MCF 10A (cell line): Measurements from ENCODE around the gene TNFSF15. TPM values are rescaled to one million over a fixed set of nuclear protein-coding genes. Genes with fewer than 3 reads are reported as not detected.
A peak's percentile ranks its signal among the peaks of the same experiment; 100 is the strongest.

Experiments
- BruUV-seq: library from RNA; stranded (reverse); fragments of 400-500 nt; replicated peaks from 2 replicates; lab custom pipeline; 2021; lab: Mats Ljungman, UMichigan
- CTCF ChIA-PET: fragments of 300-600 bp; sonication (Branson Sonifier 250); formaldehyde crosslinking; extraction: SDS; loops from one replicate; lab custom pipeline; 2021; ENCODE audit warnings: antibody characterized with exemption, inconsistent platforms; lab: Yijun Ruan, JAX
- POLR2A ChIA-PET: fragments of 300-600, 350-650 bp; sonication (Branson Sonifier 250); formaldehyde crosslinking; extraction: SDS; loops from one replicate; lab custom pipeline; 2020; ENCODE audit warnings: antibody characterized with exemption, inconsistent platforms; lab: Yijun Ruan, JAX
- DNase-seq: peaks from one replicate; pipeline ENCODE4 v3.0.0-alpha.2; 2018; ENCODE audit not compliant: unreplicated experiment
- H3K27ac Mint-ChIP-seq: one replicate; pipeline ENCODE4 v1.8.0; 2022; ENCODE audit warnings: mild to moderate bottlenecking, low read depth, mixed read lengths; ENCODE audit not compliant: unreplicated experiment
- H3K27me3 Mint-ChIP-seq: one replicate; pipeline ENCODE4 v1.8.0; 2022; ENCODE audit warnings: mixed read lengths; ENCODE audit not compliant: insufficient read depth, unreplicated experiment
- H3K36me3 Mint-ChIP-seq: one replicate; pipeline ENCODE4 v1.8.0; 2022; ENCODE audit warnings: mild to moderate bottlenecking, moderate library complexity, mixed read lengths; ENCODE audit not compliant: insufficient read depth, unreplicated experiment
- H3K4me1 Mint-ChIP-seq: one replicate; pipeline ENCODE4 v1.8.0; 2022; ENCODE audit warnings: mixed read lengths; ENCODE audit not compliant: insufficient read depth, unreplicated experiment
- H3K4me3 Mint-ChIP-seq: one replicate; pipeline ENCODE4 v1.8.0; 2022; ENCODE audit warnings: mild to moderate bottlenecking, moderate library complexity, mixed read lengths; ENCODE audit not compliant: unreplicated experiment
- H3K9me3 Mint-ChIP-seq: one replicate; pipeline ENCODE4 v1.8.0; 2022; ENCODE audit warnings: mixed read lengths; ENCODE audit not compliant: unreplicated experiment
- CTCF ChIP-seq: fragments of 200-600 bp; IDR thresholded peaks from one replicate; pipeline ENCODE4 v1.8.0; 2022; ENCODE audit warnings: antibody characterized with exemption, mild to moderate bottlenecking; ENCODE audit not compliant: unreplicated experiment
- intact Hi-C: fragments of 100-400 bp; cut with micrococcal nuclease; formaldehyde crosslinking; loops from 2 replicates; pipeline ENCODE4 v1.14.1; 2022
- total RNA-seq: library from RNA; stranded (reverse); gene quantifications from 2 replicates; pipeline ENCODE4 v1.2.3, GENCODE V29; 2022

The TNFSF15 gene
- total RNA-seq, 1 experiment from 2014 or later: 1.9 TPM

DNA sequence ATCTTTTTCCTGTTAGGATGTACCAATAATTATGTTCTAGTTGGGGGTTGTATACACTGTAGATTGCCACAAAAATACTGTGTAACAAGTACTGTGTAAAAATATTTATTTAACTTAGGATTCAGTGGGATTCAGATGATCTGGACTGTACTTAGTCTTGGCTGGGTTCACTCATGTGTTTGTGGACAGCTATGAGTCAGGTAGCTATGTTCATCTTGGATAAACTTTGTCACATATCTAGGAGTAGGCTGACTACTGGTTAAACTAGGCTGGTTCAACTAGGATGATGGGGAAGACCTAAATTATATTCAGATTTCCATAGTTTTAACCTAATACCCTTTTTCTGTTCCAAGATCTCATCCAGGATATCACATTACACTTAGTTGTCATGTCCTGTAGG lies 32.1 kb upstream of the TNFSF15 start:
- no peaks in the 10 kb centered on the region for H3K27me3 Mint-ChIP-seq
- no peak for TF ChIP-seq CTCF
- POLR2A ChIA-PET: no interaction called here
- no peak for DNase-seq
- no TSS peak for BruUV-seq
- H3K9me3 Mint-ChIP-seq: peaks cover under 1% of the 10 kb centered on the region
- H3K4me1 Mint-ChIP-seq: no peaks in the 10 kb centered on the region
- intact Hi-C loops: no loop called here
- no peak overlapping the region for H3K4me3 Mint-ChIP-seq
- no peaks in the 10 kb centered on the region for H3K36me3 Mint-ChIP-seq
- H3K27ac Mint-ChIP-seq: no peak overlapping the region
- CTCF ChIA-PET: no interaction called here

DNA sequence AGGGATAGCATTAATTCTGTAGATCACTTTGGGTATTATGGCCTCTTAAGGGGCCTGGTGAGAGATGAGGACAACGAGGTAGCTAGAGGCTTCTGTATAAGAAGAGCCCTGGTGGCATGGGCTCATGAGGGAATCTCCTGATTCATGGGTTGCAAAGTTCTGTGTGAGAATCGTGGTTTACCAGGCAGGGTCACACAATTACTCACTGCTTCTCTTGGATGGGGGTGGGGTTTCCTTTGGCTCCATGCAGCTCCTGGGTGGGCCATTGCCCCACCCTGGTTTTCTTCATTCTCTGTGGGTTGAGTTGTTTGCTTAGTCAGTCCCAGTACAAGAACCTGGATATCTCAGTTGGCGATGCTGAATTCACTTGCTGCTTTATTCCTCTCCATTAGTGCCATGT lies 30.9 kb upstream of the TNFSF15 start:
- H3K4me1 Mint-ChIP-seq: no peaks in the 10 kb centered on the region
- POLR2A ChIA-PET: interaction anchor here (0.6 kb wide), 1 partner anchor 73 kb away, joined by 3 read pairs; no protein-coding TSS in a partner anchor
- CTCF ChIA-PET: no interaction called here
- H3K36me3 Mint-ChIP-seq: no peaks in the 10 kb centered on the region
- intact Hi-C loops: no loop called here
- H3K9me3 Mint-ChIP-seq: peaks cover 5% of the 10 kb centered on the region
- no peak overlapping the region for H3K4me3 Mint-ChIP-seq
- no peaks in the 10 kb centered on the region for H3K27me3 Mint-ChIP-seq
- no peak for TF ChIP-seq CTCF
- no peak for DNase-seq
- BruUV-seq: no TSS peak
- H3K27ac Mint-ChIP-seq: no peak overlapping the region

DNA sequence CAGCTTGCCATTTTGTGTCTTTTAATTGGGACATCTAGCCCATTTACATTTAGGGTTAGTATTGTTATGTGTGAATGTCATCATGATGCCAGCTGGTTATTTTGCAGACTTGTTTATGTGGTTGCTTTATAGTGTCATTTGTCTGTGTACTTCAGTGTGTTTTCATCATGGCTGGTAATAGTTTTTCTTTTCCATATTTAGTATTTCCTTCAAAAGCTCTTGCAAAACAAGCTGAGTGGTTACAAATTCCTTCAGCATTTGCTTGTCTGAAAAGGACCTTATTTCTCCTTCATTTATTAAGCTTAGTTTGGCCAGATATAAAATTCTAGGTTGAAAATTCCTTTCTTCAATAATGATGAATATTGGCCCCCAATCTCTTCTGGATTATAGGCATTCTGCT lies 28.5 kb upstream of the TNFSF15 start:
- no peak overlapping the region for H3K27ac Mint-ChIP-seq
- H3K4me1 Mint-ChIP-seq: no peaks in the 10 kb centered on the region
- no TSS peak for BruUV-seq
- H3K9me3 Mint-ChIP-seq: peaks cover 5% of the 10 kb centered on the region
- DNase-seq: no peak
- POLR2A ChIA-PET: interaction anchor here (0.6 kb wide), 1 partner anchor 28 kb away, joined by 3 read pairs; no protein-coding TSS in a partner anchor
- no peak overlapping the region for H3K4me3 Mint-ChIP-seq
- no peaks in the 10 kb centered on the region for H3K27me3 Mint-ChIP-seq
- CTCF ChIA-PET: interaction anchor here (0.6 to 1.1 kb wide), 5 partner anchors 73 to 620 kb away, joined by 3 to 4 read pairs (median 3); no protein-coding TSS in a partner anchor
- intact Hi-C loops: no loop called here
- TF ChIP-seq CTCF: no peak
- no peaks in the 10 kb centered on the region for H3K36me3 Mint-ChIP-seq

GRCh38 chr9:114830546-114830945 lies 24.7 kb upstream of the TNFSF15 start:
- H3K36me3 Mint-ChIP-seq: no peaks in the 10 kb centered on the region
- intact Hi-C loops: no loop called here
- no peak overlapping the region for H3K4me3 Mint-ChIP-seq
- DNase-seq: peak; percentile 11
- no peak overlapping the region for H3K27ac Mint-ChIP-seq
- POLR2A ChIA-PET: interaction anchor here (1.5 kb wide), 1 partner anchor 15 kb away, joined by 5 read pairs; no protein-coding TSS in a partner anchor
- no TSS peak for BruUV-seq
- peaks cover 12% of the 10 kb centered on the region for H3K9me3 Mint-ChIP-seq
- H3K4me1 Mint-ChIP-seq: no peaks in the 10 kb centered on the region
- no peak for TF ChIP-seq CTCF
- H3K27me3 Mint-ChIP-seq: no peaks in the 10 kb centered on the region
- CTCF ChIA-PET: interaction anchor here (0.6 to 1.3 kb wide), 5 partner anchors 19 to 1835 kb away, joined by 3 to 4 read pairs (median 3); no protein-coding TSS in a partner anchor
